ENCODE data around the gene VWDE.

GRCh38 chr7:12403287-12404181, at the start of gene VWDE:
- TF ChIP-seq CTCF (IDR thresholded peaks at IDR 0.05; ENCODE audit: low read length) (peak; percentile 20), EZH2phosphoT487 (IDR thresholded peaks at IDR 0.05; ENCODE audit: low read length) (no peak)
